ENCODE results near the gene CEACAM7. TPM values are rescaled to one million over a fixed set of nuclear protein-coding genes. Genes with fewer than 3 reads are reported as not detected.

The CEACAM7 gene
- total and polyA plus RNA-seq, 2 of the 13 experiments (the other 11 are each of a cell fraction or from before 2014, with no cell fraction given) = not detected

DNA sequence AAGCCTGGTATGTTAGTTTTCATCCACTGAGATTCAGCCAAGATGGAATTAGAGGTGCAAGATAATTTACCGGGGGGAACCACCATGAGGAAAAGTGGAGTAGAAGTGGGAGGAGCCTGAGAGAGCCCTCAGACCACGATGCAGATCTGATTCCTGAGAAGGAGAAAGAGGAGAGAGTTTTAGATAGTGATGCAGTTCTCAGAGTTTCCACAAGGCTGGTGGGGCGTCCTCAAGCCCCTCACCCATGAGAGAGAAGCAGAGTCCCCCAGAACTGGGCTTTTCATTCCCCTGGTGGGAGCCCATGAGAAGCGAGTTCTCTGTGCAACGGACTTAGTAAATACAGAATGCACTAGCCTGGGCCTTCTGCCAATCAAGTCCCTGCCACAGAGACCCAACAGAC lies 38.4 kb upstream of the CEACAM7 start:
- H3K4me2 ChIP-seq (ENCODE audit: low read depth, low read length) = no peak overlapping the region
- WGBS (ENCODE audit: low lambda C conversion rate) = 2% methylated on average over 5 of the region's 5 CpGs
- no peaks in the 10 kb centered on the region for H3K4me1 ChIP-seq (ENCODE audit: insufficient read depth, low read length)
- ATAC-seq = no peak
- ChIA-PET CTCF (ENCODE audit: low intra/inter-chr PET ratio, low total read pairs) (no interaction called here), POLR2A (no interaction called here)
- no peak overlapping the region for H3K27ac ChIP-seq (ENCODE audit: extremely low read length, insufficient read depth, low read length)
- no peaks in the 10 kb centered on the region for H3K9me3 ChIP-seq (ENCODE audit: low read length)
- in situ Hi-C loops (cut with HindIII; ENCODE audit: extremely low pct_ligation_motif_present, low pct_unique_long_range_greater_than_20kb) (no loop called here), intact Hi-C loops (cut with micrococcal nuclease; ENCODE audit: unreplicated experiment) (no loop called here)
- no peak overlapping the region for H3K9ac ChIP-seq (ENCODE audit: insufficient read depth, low read depth, low read length)
- DNase-seq (ENCODE audit: low spot score) = no peak
- TF ChIP-seq ZNF121 (CRISPR knock-in tag; IDR thresholded peaks at IDR 0.05) = no peak
- TF ChIP-seq REPIN1 (CRISPR knock-in tag; IDR thresholded peaks at IDR 0.05; ENCODE audit: borderline replicate concordance, low read depth) = no peak
- TF ChIP-seq, protein P1, sequence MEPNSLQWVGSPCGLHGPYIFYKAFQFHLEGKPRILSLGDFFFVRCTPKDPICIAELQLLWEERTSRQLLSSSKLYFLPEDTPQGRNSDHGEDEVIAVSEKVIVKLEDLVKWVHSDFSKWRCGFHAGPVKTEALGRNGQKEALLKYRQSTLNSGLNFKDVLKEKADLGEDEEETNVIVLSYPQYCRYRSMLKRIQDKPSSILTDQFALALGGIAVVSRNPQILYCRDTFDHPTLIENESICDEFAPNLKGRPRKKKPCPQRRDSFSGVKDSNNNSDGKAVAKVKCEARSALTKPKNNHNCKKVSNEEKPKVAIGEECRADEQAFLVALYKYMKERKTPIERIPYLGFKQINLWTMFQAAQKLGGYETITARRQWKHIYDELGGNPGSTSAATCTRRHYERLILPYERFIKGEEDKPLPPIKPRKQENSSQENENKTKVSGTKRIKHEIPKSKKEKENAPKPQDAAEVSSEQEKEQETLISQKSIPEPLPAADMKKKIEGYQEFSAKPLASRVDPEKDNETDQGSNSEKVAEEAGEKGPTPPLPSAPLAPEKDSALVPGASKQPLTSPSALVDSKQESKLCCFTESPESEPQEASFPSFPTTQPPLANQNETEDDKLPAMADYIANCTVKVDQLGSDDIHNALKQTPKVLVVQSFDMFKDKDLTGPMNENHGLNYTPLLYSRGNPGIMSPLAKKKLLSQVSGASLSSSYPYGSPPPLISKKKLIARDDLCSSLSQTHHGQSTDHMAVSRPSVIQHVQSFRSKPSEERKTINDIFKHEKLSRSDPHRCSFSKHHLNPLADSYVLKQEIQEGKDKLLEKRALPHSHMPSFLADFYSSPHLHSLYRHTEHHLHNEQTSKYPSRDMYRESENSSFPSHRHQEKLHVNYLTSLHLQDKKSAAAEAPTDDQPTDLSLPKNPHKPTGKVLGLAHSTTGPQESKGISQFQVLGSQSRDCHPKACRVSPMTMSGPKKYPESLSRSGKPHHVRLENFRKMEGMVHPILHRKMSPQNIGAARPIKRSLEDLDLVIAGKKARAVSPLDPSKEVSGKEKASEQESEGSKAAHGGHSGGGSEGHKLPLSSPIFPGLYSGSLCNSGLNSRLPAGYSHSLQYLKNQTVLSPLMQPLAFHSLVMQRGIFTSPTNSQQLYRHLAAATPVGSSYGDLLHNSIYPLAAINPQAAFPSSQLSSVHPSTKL (CRISPR knock-in tag; IDR thresholded peaks at IDR 0.05) = no peak
- TF ChIP-seq FOSL1 (CRISPR knock-in tag; IDR thresholded peaks at IDR 0.05; ENCODE audit: borderline replicate concordance) = no peak
- no peak for TF ChIP-seq ZMYM3 (CRISPR knock-in tag; IDR thresholded peaks at IDR 0.05)
- TF ChIP-seq CHD4 (IDR thresholded peaks at IDR 0.05; ENCODE audit: borderline replicate concordance, low read length) = no peak
- TF ChIP-seq RARG (CRISPR knock-in tag; IDR thresholded peaks at IDR 0.05; ENCODE audit: low read depth) = no peak
- no peak for TF ChIP-seq SALL2 (CRISPR knock-in tag; IDR thresholded peaks at IDR 0.05)
- TF ChIP-seq ZSCAN21 (CRISPR knock-in tag; IDR thresholded peaks at IDR 0.05; ENCODE audit: borderline replicate concordance) = no peak
- FAIRE-seq = no peak
- no peaks in the 10 kb centered on the region for H4K20me1 ChIP-seq (ENCODE audit: insufficient read depth, low read length)
- peaks cover 0 to 3% of the 10 kb centered on the region in 2 experiments; a peak in 1 of 5 replicates for H3K27me3 ChIP-seq (ENCODE audit: control insufficient read depth in 1 of 2, insufficient read depth in 2 of 2, low read length in 2 of 2)
- H3K79me2 ChIP-seq (ENCODE audit: insufficient read depth, low read length) = no peaks in the 10 kb centered on the region
- H3K4me3 ChIP-seq (replicated peaks in 1 of 3; ENCODE audit: insufficient read depth in 1 of 3, low read depth in 2 of 3, low read length in 3 of 3) = no peak overlapping the region
- no TSS peak for BruUV-seq (replicated peaks)
- H3K36me3 ChIP-seq (replicated peaks in 1 of 2; ENCODE audit: control insufficient read depth in 1 of 2, insufficient read depth in 2 of 2, low read length in 2 of 2) = no peaks in the 10 kb centered on the region
- H2AFZ ChIP-seq (ENCODE audit: low read length) = no peak overlapping the region

All from HepG2 (cell line).